Measurements from ENCODE around the gene MACROD2. TPM values are rescaled to one million over a fixed set of nuclear protein-coding genes. Genes with fewer than 3 reads are reported as not detected.

Gene MACROD2
- total and polyA plus RNA-seq, 2 experiments from 2014 or later: 2.8 to 4.3 TPM

- Histone ChIP-seq H3K79me2 (replicated peaks; ENCODE audit: insufficient read depth) (no peaks in the 10 kb centered on the region), H3K4me3 (no peak overlapping the region), H3K4me1 (ENCODE audit: insufficient read depth) (no peaks in the 10 kb centered on the region), H3K4me2 (no peak overlapping the region), H3F3A (replicated peaks; ENCODE audit: low read depth) (no peaks in the 10 kb centered on the region), H3K36me3 (ENCODE audit: insufficient read depth) (no peaks in the 10 kb centered on the region), H2AFZ (no peak overlapping the region), H3K27me3 (ENCODE audit: insufficient read depth) (no peaks in the 10 kb centered on the region), H4K20me1 (replicated peaks; ENCODE audit: insufficient read depth) (no peaks in the 10 kb centered on the region), H3K27ac (ENCODE audit: low read depth) (no peak overlapping the region), H3K9me2 (ENCODE audit: insufficient read depth) (no peaks in the 10 kb centered on the region)
- Mint-ChIP-seq H3K27me3 (ENCODE audit: insufficient read depth, low read depth, poor library complexity) (no peaks in the 10 kb centered on the region), H3K36me3 (ENCODE audit: low read depth) (peaks cover 9% of the 10 kb centered on the region; the same call in 1 of the 3 replicates), H3K27ac (no peak overlapping the region), H3K9me3 (peaks cover 14% of the 10 kb centered on the region; the same call in 2 of the 3 replicates), H3K4me1 (peaks cover 5% of the 10 kb centered on the region; the same call in 2 of the 3 replicates), H3K4me3 (no peak overlapping the region)
- DNase-seq (ENCODE audit: low spot score): no peak
- no peak for TF ChIP-seq STAT1 (IDR thresholded peaks at IDR 0.05; ENCODE audit: unreplicated experiment)
- no peak for TF ChIP-seq ZNF331 (CRISPR knock-in tag; IDR thresholded peaks at IDR 0.05; ENCODE audit: low read depth)
- no peak for TF ChIP-seq EZH2phosphoT487 (IDR thresholded peaks at IDR 0.05; ENCODE audit: unreplicated experiment)
- TF ChIP-seq POLR2AphosphoS5 (IDR thresholded peaks at IDR 0.05; ENCODE audit: low read depth): no peak
- TF ChIP-seq, protein P1, sequence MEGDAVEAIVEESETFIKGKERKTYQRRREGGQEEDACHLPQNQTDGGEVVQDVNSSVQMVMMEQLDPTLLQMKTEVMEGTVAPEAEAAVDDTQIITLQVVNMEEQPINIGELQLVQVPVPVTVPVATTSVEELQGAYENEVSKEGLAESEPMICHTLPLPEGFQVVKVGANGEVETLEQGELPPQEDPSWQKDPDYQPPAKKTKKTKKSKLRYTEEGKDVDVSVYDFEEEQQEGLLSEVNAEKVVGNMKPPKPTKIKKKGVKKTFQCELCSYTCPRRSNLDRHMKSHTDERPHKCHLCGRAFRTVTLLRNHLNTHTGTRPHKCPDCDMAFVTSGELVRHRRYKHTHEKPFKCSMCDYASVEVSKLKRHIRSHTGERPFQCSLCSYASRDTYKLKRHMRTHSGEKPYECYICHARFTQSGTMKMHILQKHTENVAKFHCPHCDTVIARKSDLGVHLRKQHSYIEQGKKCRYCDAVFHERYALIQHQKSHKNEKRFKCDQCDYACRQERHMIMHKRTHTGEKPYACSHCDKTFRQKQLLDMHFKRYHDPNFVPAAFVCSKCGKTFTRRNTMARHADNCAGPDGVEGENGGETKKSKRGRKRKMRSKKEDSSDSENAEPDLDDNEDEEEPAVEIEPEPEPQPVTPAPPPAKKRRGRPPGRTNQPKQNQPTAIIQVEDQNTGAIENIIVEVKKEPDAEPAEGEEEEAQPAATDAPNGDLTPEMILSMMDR (conservative IDR thresholded peaks at IDR 0.05; ENCODE audit: low read depth in 2 of 2): no peak
- TF ChIP-seq, protein P2, sequence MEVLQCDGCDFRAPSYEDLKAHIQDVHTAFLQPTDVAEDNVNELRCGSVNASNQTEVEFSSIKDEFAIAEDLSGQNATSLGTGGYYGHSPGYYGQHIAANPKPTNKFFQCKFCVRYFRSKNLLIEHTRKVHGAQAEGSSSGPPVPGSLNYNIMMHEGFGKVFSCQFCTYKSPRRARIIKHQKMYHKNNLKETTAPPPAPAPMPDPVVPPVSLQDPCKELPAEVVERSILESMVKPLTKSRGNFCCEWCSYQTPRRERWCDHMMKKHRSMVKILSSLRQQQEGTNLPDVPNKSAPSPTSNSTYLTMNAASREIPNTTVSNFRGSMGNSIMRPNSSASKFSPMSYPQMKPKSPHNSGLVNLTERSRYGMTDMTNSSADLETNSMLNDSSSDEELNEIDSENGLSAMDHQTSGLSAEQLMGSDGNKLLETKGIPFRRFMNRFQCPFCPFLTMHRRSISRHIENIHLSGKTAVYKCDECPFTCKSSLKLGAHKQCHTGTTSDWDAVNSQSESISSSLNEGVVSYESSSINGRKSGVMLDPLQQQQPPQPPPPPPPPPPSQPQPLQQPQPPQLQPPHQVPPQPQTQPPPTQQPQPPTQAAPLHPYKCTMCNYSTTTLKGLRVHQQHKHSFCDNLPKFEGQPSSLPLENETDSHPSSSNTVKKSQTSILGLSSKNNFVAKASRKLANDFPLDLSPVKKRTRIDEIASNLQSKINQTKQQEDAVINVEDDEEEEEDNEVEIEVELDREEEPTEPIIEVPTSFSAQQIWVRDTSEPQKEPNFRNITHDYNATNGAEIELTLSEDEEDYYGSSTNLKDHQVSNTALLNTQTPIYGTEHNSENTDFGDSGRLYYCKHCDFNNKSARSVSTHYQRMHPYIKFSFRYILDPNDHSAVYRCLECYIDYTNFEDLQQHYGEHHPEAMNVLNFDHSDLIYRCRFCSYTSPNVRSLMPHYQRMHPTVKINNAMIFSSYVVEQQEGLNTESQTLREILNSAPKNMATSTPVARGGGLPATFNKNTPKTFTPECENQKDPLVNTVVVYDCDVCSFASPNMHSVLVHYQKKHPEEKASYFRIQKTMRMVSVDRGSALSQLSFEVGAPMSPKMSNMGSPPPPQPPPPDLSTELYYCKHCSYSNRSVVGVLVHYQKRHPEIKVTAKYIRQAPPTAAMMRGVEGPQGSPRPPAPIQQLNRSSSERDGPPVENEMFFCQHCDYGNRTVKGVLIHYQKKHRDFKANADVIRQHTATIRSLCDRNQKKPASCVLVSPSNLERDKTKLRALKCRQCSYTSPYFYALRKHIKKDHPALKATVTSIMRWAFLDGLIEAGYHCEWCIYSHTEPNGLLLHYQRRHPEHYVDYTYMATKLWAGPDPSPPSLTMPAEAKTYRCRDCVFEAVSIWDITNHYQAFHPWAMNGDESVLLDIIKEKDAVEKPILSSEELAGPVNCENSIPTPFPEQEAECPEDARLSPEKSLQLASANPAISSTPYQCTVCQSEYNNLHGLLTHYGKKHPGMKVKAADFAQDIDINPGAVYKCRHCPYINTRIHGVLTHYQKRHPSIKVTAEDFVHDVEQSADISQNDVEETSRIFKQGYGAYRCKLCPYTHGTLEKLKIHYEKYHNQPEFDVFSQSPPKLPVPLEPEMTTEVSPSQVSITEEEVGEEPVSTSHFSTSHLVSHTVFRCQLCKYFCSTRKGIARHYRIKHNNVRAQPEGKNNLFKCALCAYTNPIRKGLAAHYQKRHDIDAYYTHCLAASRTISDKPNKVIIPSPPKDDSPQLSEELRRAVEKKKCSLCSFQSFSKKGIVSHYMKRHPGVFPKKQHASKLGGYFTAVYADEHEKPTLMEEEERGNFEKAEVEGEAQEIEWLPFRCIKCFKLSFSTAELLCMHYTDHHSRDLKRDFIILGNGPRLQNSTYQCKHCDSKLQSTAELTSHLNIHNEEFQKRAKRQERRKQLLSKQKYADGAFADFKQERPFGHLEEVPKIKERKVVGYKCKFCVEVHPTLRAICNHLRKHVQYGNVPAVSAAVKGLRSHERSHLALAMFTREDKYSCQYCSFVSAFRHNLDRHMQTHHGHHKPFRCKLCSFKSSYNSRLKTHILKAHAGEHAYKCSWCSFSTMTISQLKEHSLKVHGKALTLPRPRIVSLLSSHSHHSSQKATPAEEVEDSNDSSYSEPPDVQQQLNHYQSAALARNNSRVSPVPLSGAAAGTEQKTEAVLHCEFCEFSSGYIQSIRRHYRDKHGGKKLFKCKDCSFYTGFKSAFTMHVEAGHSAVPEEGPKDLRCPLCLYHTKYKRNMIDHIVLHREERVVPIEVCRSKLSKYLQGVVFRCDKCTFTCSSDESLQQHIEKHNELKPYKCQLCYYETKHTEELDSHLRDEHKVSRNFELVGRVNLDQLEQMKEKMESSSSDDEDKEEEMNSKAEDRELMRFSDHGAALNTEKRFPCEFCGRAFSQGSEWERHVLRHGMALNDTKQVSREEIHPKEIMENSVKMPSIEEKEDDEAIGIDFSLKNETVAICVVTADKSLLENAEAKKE (CRISPR knock-in tag; IDR thresholded peaks at IDR 0.05): no peak
- TF ChIP-seq, protein P3, sequence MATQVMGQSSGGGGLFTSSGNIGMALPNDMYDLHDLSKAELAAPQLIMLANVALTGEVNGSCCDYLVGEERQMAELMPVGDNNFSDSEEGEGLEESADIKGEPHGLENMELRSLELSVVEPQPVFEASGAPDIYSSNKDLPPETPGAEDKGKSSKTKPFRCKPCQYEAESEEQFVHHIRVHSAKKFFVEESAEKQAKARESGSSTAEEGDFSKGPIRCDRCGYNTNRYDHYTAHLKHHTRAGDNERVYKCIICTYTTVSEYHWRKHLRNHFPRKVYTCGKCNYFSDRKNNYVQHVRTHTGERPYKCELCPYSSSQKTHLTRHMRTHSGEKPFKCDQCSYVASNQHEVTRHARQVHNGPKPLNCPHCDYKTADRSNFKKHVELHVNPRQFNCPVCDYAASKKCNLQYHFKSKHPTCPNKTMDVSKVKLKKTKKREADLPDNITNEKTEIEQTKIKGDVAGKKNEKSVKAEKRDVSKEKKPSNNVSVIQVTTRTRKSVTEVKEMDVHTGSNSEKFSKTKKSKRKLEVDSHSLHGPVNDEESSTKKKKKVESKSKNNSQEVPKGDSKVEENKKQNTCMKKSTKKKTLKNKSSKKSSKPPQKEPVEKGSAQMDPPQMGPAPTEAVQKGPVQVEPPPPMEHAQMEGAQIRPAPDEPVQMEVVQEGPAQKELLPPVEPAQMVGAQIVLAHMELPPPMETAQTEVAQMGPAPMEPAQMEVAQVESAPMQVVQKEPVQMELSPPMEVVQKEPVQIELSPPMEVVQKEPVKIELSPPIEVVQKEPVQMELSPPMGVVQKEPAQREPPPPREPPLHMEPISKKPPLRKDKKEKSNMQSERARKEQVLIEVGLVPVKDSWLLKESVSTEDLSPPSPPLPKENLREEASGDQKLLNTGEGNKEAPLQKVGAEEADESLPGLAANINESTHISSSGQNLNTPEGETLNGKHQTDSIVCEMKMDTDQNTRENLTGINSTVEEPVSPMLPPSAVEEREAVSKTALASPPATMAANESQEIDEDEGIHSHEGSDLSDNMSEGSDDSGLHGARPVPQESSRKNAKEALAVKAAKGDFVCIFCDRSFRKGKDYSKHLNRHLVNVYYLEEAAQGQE (IDR thresholded peaks at IDR 0.05; ENCODE audit: unreplicated experiment): no peak
- TF ChIP-seq JUNB (IDR thresholded peaks at IDR 0.05; ENCODE audit: unreplicated experiment): no peak
- no peak for TF ChIP-seq ETS1 (IDR thresholded peaks at IDR 0.05)
- no peak for TF ChIP-seq NANOG (IDR thresholded peaks at IDR 0.05; ENCODE audit: borderline replicate concordance)
- no peak for ATAC-seq
Measured at GRCh38 chr20:14113416-14113815, 118.1 kb downstream of the MACROD2 start.

Data from GM23338 (cell line).